Activated T-cell treated with anti-CD3 and anti-CD28 coated beads for 48 hours (primary cell): ENCODE measurements around the gene TNFSF12.

Experiments used
- DNase-seq: peaks from one replicate; pipeline ENCODE4 v3.0.0-alpha.2; 2020; ENCODE audit warnings: low read depth

Gene TNFSF12

GRCh38 chr17:7544911-7545310 is 3.9 kb upstream of the TNFSF12 start:
- DNase-seq: no peak

- peak; percentile 30 for DNase-seq
Measured at GRCh38 chr17:7549401-7550055, 670 bp downstream of the TNFSF12 start.

GRCh38 chr17:7550344-7550743 is 1.5 kb downstream of the TNFSF12 start:
- DNase-seq: no peak

GRCh38 chr17:7551396-7551795 is 2.5 kb downstream of the TNFSF12 start:
- DNase-seq: no peak

- DNase-seq: no peak
Measured at GRCh38 chr17:7552621-7553051, 3.8 kb downstream of the TNFSF12 start.

- DNase-seq: no peak
Measured at GRCh38 chr17:7553356-7553755, 4.5 kb downstream of the TNFSF12 start.

- DNase-seq: no peak
Measured at GRCh38 chr17:7555320-7555948, 6.6 kb downstream of the TNFSF12 start.

- no peak for DNase-seq
Measured at GRCh38 chr17:7556627-7557026, 7.8 kb downstream of the TNFSF12 start.

GRCh38 chr17:7557147-7557764 is 8.4 kb downstream of the TNFSF12 start:
- no peak for DNase-seq

- DNase-seq: no peak
Measured at GRCh38 chr17:7557775-7558543, 9.1 kb downstream of the TNFSF12 start.

GRCh38 chr17:7558544-7559319 is 9.9 kb downstream of the TNFSF12 start, which contains the start of gene TNFSF13:
TSS of gene TNFSF13 (plus strand) at chr17:7558750. CDS start at chr17:7559040, 290 bp downstream.
- no peak for DNase-seq

GRCh38 chr17:7559320-7560171 is 10.7 kb downstream of the TNFSF12 start:
- DNase-seq: no peak

- peak; percentile 63 for DNase-seq
Measured at GRCh38 chr17:7560172-7561027, 11.5 kb downstream of the TNFSF12 start.

- DNase-seq: peak; percentile 84
Measured at GRCh38 chr17:7561028-7561575, 12.2 kb downstream of the TNFSF12 start.

- peak; percentile 94 for DNase-seq
Measured at GRCh38 chr17:7561589-7562207, 12.8 kb downstream of the TNFSF12 start, which contains the start of gene SENP3. TSS of gene SENP3 (plus strand) at chr17:7561919. CDS start at chr17:7563077, 1,158 bp downstream.

GRCh38 chr17:7562208-7562605 is 13.3 kb downstream of the TNFSF12 start:
- no peak for DNase-seq

GRCh38 chr17:7563115-7563869 is 14.4 kb downstream of the TNFSF12 start:
- DNase-seq: no peak

- no peak for DNase-seq
Measured at GRCh38 chr17:7569571-7569970, 20.7 kb downstream of the TNFSF12 start.
